Neural crest cell (in vitro differentiated cells): ENCODE data around the gene PCDHGB1. TPM values are rescaled to one million over a fixed set of nuclear protein-coding genes. Genes with fewer than 3 reads are reported as not detected.

Experiments
- DNase-seq: peaks from one replicate; pipeline ENCODE4 v3.0.0; 2021; ENCODE audit warnings: low read depth, mixed read lengths, low spot score
- H3K27ac Mint-ChIP-seq: one replicate; pipeline ENCODE4 v1.8.0; 2021; ENCODE audit warnings: mild to moderate bottlenecking, mixed read lengths; ENCODE audit not compliant: unreplicated experiment
- H3K27me3 Mint-ChIP-seq: 2 replicates; pipeline ENCODE4 v1.8.0; 2021; ENCODE audit warnings: low read depth, mild to moderate bottlenecking, mixed read lengths
- H3K36me3 Mint-ChIP-seq: 2 replicates; pipeline ENCODE4 v1.8.0; 2021; ENCODE audit warnings: low read depth, mild to moderate bottlenecking, mixed read lengths
- H3K4me1 Mint-ChIP-seq: 2 replicates; pipeline ENCODE4 v1.8.0; 2021; ENCODE audit warnings: mixed read lengths
- H3K4me3 Mint-ChIP-seq: one replicate; pipeline ENCODE4 v1.8.0; 2021; ENCODE audit warnings: mild to moderate bottlenecking, mixed read lengths
- H3K9me3 Mint-ChIP-seq: 2 replicates; pipeline ENCODE4 v1.8.0; 2021; ENCODE audit warnings: mixed read lengths
- CTCF ChIP-seq: fragments of 200-600 bp; sonication (generic); conservative IDR thresholded peaks from 2 replicates; pipeline ENCODE4 v1.5.0; 2021; ENCODE audit warnings: antibody characterized with exemption, mild to moderate bottlenecking
- total RNA-seq: library from RNA; stranded (reverse); gene quantifications from 2 replicates; pipeline ENCODE4 v1.2.1, GENCODE V29; 2021

Gene PCDHGB1
- total RNA-seq, 1 donor from 2014 or later, result 3.0 TPM

DNA sequence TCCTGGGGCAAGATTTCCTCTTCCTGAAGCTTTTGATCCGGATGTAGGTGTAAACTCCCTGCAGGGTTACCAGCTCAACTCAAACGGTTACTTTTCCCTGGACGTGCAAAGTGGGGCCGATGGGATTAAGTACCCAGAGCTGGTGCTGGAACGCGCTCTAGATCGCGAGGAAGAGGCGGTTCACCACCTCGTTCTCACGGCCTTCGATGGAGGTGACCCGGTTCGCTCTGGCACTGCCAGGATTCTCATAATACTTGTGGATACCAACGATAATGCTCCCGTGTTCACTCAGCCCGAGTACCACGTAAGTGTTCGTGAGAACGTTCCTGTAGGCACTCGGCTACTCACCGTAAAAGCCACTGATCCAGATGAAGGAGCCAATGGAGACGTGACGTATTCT, 5.7 kb downstream of the PCDHGB1 start:
- Mint-ChIP-seq H3K4me3 (no peak overlapping the region), H3K4me1 (no peaks in the 10 kb centered on the region), H3K9me3 (peaks cover 19% of the 10 kb centered on the region), H3K27me3 (no peaks in the 10 kb centered on the region), H3K36me3 (peaks cover 37% of the 10 kb centered on the region), H3K27ac (no peak overlapping the region)
- no peak for TF ChIP-seq CTCF
- no peak for DNase-seq

- Mint-ChIP-seq H3K36me3 (peaks cover 42% of the 10 kb centered on the region), H3K4me3 (no peak overlapping the region), H3K4me1 (no peaks in the 10 kb centered on the region), H3K27ac (no peak overlapping the region), H3K27me3 (no peaks in the 10 kb centered on the region), H3K9me3 (peaks cover 20% of the 10 kb centered on the region)
- no peak for DNase-seq
- no peak for TF ChIP-seq CTCF
Measured at GRCh38 chr5:141356133-141356532, 6.2 kb downstream of the PCDHGB1 start.

- Mint-ChIP-seq H3K4me3 (no peak overlapping the region), H3K4me1 (no peaks in the 10 kb centered on the region), H3K9me3 (peaks cover 20% of the 10 kb centered on the region), H3K27ac (no peak overlapping the region), H3K36me3 (peaks cover 44% of the 10 kb centered on the region), H3K27me3 (no peaks in the 10 kb centered on the region)
- no peak for DNase-seq
- TF ChIP-seq CTCF, result no peak
Measured at GRCh38 chr5:141356950-141357349, 7.1 kb downstream of the PCDHGB1 start.

GRCh38 chr5:141359790-141360426, 10.0 kb downstream of the PCDHGB1 start, which contains the start of gene PCDHGB2:
TSS of gene PCDHGB2 (plus strand) at chr5:141359994. CDS start at chr5:141360136, 142 bp downstream.
- H3K27me3 Mint-ChIP-seq, result no peaks in the 10 kb centered on the region
- H3K36me3 Mint-ChIP-seq, result peaks cover 47% of the 10 kb centered on the region
- DNase-seq, result no peak
- no peak within 1 kb of the TSS for H3K4me3 Mint-ChIP-seq
- no peaks in the 10 kb centered on the region for H3K4me1 Mint-ChIP-seq
- H3K9me3 Mint-ChIP-seq, result peaks cover 19% of the 10 kb centered on the region
- TF ChIP-seq CTCF, result peak; percentile 31
- no peak within 1 kb of the TSS for H3K27ac Mint-ChIP-seq

- no peaks in the 10 kb centered on the region for H3K27me3 Mint-ChIP-seq
- no peaks in the 10 kb centered on the region for H3K4me1 Mint-ChIP-seq
- H3K27ac Mint-ChIP-seq, result no peak overlapping the region
- TF ChIP-seq CTCF, result no peak
- DNase-seq, result no peak
- peaks cover 24% of the 10 kb centered on the region for H3K9me3 Mint-ChIP-seq
- H3K4me3 Mint-ChIP-seq, result no peak overlapping the region
- peaks cover 54% of the 10 kb centered on the region for H3K36me3 Mint-ChIP-seq
Measured at GRCh38 chr5:141360685-141361084, 10.8 kb downstream of the PCDHGB1 start.
